Spleen (tissue), 7 donors: ENCODE data around the gene TBCE.

Source experiments
- CTCF ChIP-seq, 11 experiments: fragments of 200-600 bp in 7 of 11; fragments of 450-650 bp in 4 of 11; sonication (generic) in 4 of 11; IDR thresholded peaks in 8 of 11; conservative IDR thresholded peaks in 3 of 11; 1 replicate in 7 of 11; 2 replicates in 4 of 11; pipeline versions ENCODE4 v1.4.0 to v1.8.0; 2016 to 2021; ENCODE audit warnings: antibody characterized with exemption in 11 of 11, inconsistent platforms in 4 of 11, mild to moderate bottlenecking in 1 of 11
- POLR2A ChIP-seq, 3 donors: fragments of 450-650 bp; IDR thresholded peaks; one replicate each; pipeline ENCODE4 v1.5.1; 2017; ENCODE audit warnings: antibody characterized with exemption in 3 of 3, mild to moderate bottlenecking in 1 of 3
- donor health status: DM: no; HTN: no; CAD: no; lungs with moderate emphysema.
- donor health status: DM: no; HTN: no; CAD: no.
- donor health status: DM: no; HTN: no; CAD: no.

GRCh38 chr1:235483090-235483489 lies 115.9 kb downstream of the TBCE start:
- TF ChIP-seq POLR2A (IDR thresholded peaks at IDR 0.05) (no peak), CTCF (IDR thresholded peaks at IDR 0.05 in 8 of 11, conservative IDR thresholded peaks at IDR 0.05 in 3 of 11) (no peak)
